Left colon (tissue), 2 donors: ENCODE results near the gene TRMT6. TPM values are rescaled to one million over a fixed set of nuclear protein-coding genes. Genes with fewer than 3 reads are reported as not detected.

Experiments
- ATAC-seq: fragments of 200-7000 bp; cut with Tn5 transposase; one replicate; pipeline ENCODE4 v1.9.1; 2020; ENCODE audit warnings: mild to moderate bottlenecking, moderate library complexity
- DNase-seq, 2 donors: peaks; one replicate each; pipeline ENCODE4 v3.0.0-alpha.2; 2020
- intact Hi-C, 2 donors: fragments of 100-400 bp; cut with DNase I in 1 of 2; cut with micrococcal nuclease in 1 of 2; formaldehyde crosslinking; loops; one replicate each; pipeline versions ENCODE4 v1.11.2 to v1.14.0; 2022; cut with DNase I, micrococcal nuclease
- long read RNA-seq: library from polyadenylated mRNA; unstranded; transcript quantifications from one replicate; pipeline ENCODE4 v2.0.0, GENCODE V29; 2021
- total RNA-seq, 2 donors: library from RNA; stranded (reverse); fragmentation: NEBNext Ultra II Directional; extraction: Animal tissue kit (Norgen Biotek cat#: 25700); gene quantifications; one replicate each; pipeline ENCODE4 v1.2.1, GENCODE V29; 2021
- donor health status: DM: no; HTN: no; CAD: no.
- donor health status: DM: yes; HTN: yes; CAD: no.

The TRMT6 gene
- 1 to 10 TPM; 8.1 to 9.7 TPM for total RNA-seq
- long read RNA-seq, transcript TRMT6-201 (11 exons, 2,327 nt) = major isoform, 7 of 21 reads
- long read RNA-seq, partial matches to known transcripts = 13 of 21 reads
- long read RNA-seq, other reads (novel, unspliced or antisense) = 1 of 21 reads

GRCh38 chr20:5950271-5951031 lies at the start of gene TRMT6, which contains the start of gene MCM8:
TRMT6 (minus strand) TSS chr20:5950533; CDS start chr20:5950405, 128 bp downstream.
MCM8 (plus strand) TSS chr20:5950652; CDS start chr20:5952016, 1,364 bp downstream.
- peak; percentile 96 to 98 for DNase-seq
- ATAC-seq = peak; percentile 100
- intact Hi-C loops = no loop called here

- intact Hi-C loops = no loop called here
- ATAC-seq = no peak
These were observed 49.5 kb upstream of the TRMT6 start for GRCh38 chr20:5999783-6000182.

GRCh38 chr20:5996765-5997164 lies 46.4 kb upstream of the TRMT6 start:
- peak; percentile 96 for ATAC-seq
- peak in 1 of 2 donors; percentile 18 for DNase-seq
- intact Hi-C loops = no loop called here

More at GRCh38 chr20:5999783-6000182, 49.5 kb upstream of the TRMT6 start:
- DNase-seq = no peak

GRCh38 chr20:5991623-5992441 lies 41.5 kb upstream of the TRMT6 start:
- peak; percentile 94 for ATAC-seq
- intact Hi-C loops = no loop called here

GRCh38 chr20:5990946-5991345 lies 40.6 kb upstream of the TRMT6 start:
- ATAC-seq (no peak), DNase-seq (no peak)
- intact Hi-C loops = no loop called here

More at GRCh38 chr20:5991623-5992441, 41.5 kb upstream of the TRMT6 start:
- DNase-seq = no peak

- intact Hi-C loops = no loop called here
- DNase-seq (no peak), ATAC-seq (peak; percentile 50)
These were observed 39.2 kb upstream of the TRMT6 start for GRCh38 chr20:5989539-5989938.

- intact Hi-C loops = no loop called here
- DNase-seq (no peak), ATAC-seq (no peak)
These were observed 37.0 kb upstream of the TRMT6 start for GRCh38 chr20:5987383-5987782.

- peak; percentile 81 for ATAC-seq
- intact Hi-C loops = no loop called here
- no peak for DNase-seq
These were observed 30.6 kb upstream of the TRMT6 start for GRCh38 chr20:5980720-5981538.

GRCh38 chr20:5979801-5980200 lies 29.5 kb upstream of the TRMT6 start:
- ATAC-seq = peak; percentile 47
- intact Hi-C loops = no loop called here
- DNase-seq = no peak

- DNase-seq (no peak), ATAC-seq (no peak)
- intact Hi-C loops = no loop called here
These were observed 27.6 kb upstream of the TRMT6 start for GRCh38 chr20:5977975-5978374.

- ATAC-seq (peak; percentile 39), DNase-seq (no peak)
- intact Hi-C loops = no loop called here
These were observed 26.9 kb upstream of the TRMT6 start for GRCh38 chr20:5977223-5977622.

GRCh38 chr20:5975778-5976177 lies 25.4 kb upstream of the TRMT6 start:
- ATAC-seq = no peak
- DNase-seq = no peak
- intact Hi-C loops = no loop called here

GRCh38 chr20:5974531-5974930 lies 24.2 kb upstream of the TRMT6 start:
- ATAC-seq (peak; percentile 62), DNase-seq (no peak)
- intact Hi-C loops = no loop called here

- intact Hi-C loops = no loop called here
- ATAC-seq = peak; percentile 28
- DNase-seq = no peak
These were observed 23.6 kb upstream of the TRMT6 start for GRCh38 chr20:5973971-5974370.

GRCh38 chr20:5973172-5973571 lies 22.8 kb upstream of the TRMT6 start:
- no peak for DNase-seq
- ATAC-seq = peak; percentile 81
- intact Hi-C loops = no loop called here

GRCh38 chr20:5971203-5971602 lies 20.9 kb upstream of the TRMT6 start:
- DNase-seq = no peak
- intact Hi-C loops = no loop called here
- ATAC-seq = no peak

- intact Hi-C loops = no loop called here
- ATAC-seq (no peak), DNase-seq (no peak)
These were observed 20.0 kb upstream of the TRMT6 start for GRCh38 chr20:5970381-5970780.

- DNase-seq (no peak), ATAC-seq (no peak)
- intact Hi-C loops = no loop called here
These were observed 19.6 kb upstream of the TRMT6 start for GRCh38 chr20:5969940-5970339.
